Stimulated activated CD4-positive, alpha-beta T cell treated with anti-CD3 and anti-CD28 coated beads, Interleukin-1b, Interleukin-23, amount 100 ng/mL, for 4 hours (primary cell): ENCODE results near the gene COL4A3.

ENCODE experiments used
- DNase-seq, 2 donors: peaks; one replicate each; pipeline ENCODE4 v3.0.0-alpha.2; 2020; ENCODE audit warnings: low read depth in 2 of 2

The COL4A3 gene

GRCh38 chr2:227287771-227288170, 123.3 kb downstream of the COL4A3 start:
- DNase-seq = no peak

GRCh38 chr2:227292314-227292713, 127.9 kb downstream of the COL4A3 start:
- no peak for DNase-seq

GRCh38 chr2:227293531-227293930, 129.1 kb downstream of the COL4A3 start:
- DNase-seq = no peak

DNA sequence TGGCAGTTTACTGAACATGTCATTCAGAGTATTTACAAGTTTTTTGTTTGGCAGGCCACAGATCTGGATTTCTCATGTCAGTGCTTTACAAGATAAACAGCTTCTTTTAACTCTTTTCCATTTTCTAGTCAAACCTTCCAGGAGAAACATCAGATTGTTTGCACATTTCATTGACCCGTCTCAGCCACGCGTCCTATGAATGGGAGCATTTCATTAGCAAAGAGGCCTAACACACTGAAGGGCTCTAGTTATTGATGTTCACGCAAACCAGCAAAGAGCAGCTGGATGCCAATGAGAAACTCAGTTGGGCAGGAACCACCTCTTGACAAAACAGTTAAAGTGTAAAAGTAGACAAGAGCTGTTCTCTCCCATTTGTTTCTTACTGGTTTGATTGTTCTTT, 131.4 kb downstream of the COL4A3 start:
- no peak for DNase-seq

DNA sequence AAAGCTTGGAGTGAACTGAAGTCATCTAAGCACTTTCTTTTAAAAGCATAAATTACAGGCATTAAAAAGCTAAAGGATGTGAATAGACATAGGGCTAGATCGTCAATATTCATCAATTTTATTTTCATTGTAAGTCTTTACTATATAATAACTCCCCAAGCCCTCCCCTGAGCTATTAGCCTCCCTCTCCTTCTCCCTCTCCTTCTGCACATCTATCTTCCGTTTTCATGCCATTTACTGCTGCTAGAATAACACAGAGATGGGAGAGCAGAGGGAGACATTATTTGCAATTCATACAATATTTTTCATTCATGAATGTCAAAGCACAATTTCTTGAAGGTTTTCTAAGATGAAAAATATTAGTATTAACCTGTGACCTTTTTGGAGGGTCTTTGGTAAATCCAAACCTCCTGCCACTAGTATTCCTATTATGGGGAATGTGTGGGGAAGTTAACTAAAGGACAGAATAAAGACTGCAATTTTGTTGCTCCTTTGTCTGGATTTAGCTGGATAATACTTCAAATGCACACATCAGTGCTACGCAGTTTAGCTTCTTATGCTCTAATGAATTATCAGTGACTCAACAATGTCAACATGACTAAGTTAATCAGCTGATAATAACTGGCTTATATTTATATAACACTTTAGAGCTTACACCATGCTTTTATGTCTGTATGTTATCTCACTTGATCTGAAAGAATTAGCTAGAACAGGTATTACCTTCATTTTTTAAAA, 132.4 kb downstream of the COL4A3 start:
- no peak for DNase-seq

- no peak for DNase-seq
Observed at GRCh38 chr2:227301523-227301922, 137.1 kb downstream of the COL4A3 start.

- no peak for DNase-seq
Observed at GRCh38 chr2:227308784-227309183, 144.4 kb downstream of the COL4A3 start.

GRCh38 chr2:227310756-227311110, 146.3 kb downstream of the COL4A3 start:
- DNase-seq = no peak

DNA sequence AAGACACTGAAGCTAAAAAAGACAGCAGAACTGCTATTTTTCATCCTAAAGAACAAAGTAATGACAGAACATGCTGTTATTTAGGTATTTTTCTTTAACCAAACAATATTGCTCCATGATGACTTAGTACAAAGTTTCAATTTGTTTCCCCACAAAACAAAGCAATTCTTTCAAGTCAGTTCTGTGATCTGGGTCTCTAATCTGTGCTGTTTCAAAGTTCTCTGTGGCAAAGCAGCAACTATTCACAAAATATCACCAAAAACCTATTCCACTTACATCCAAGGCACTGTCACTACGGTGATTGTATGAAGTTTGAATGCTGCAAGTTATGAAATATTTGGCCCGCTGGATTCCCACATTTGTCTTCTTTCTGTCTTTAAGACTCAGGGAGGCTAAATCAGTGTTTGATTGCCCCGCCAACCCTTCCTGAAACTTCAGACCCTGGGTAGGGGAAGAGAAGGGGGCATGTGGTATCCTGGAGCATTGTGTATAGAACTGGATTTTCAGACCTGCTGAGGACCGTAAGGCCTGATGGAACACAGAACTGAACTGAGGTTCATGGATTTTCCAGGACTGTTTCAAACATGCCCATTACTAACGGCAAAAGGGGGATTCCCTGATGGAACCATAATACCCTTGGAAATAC, 147.6 kb downstream of the COL4A3 start:
- DNase-seq = no peak

DNA sequence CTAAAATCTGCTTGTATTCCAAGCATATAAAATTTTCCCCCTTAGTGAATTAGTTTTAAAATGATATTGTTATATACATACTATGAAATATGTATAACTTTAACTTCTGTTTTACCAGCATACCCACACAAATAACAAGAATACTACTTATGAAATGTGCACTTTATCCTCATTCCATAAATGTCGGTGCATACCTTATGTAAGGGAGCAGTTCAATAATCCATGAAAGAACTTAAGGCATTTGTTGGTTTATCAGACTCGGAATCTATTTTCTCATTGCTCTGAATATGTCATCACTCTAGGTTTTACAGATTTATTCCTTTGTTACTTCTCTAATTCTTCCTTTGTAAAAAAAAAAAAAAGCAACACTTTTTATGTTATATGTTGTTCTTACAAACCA, 148.2 kb downstream of the COL4A3 start:
- no peak for DNase-seq

- DNase-seq = no peak
Observed at GRCh38 chr2:227313310-227313709, 148.9 kb downstream of the COL4A3 start.

DNA sequence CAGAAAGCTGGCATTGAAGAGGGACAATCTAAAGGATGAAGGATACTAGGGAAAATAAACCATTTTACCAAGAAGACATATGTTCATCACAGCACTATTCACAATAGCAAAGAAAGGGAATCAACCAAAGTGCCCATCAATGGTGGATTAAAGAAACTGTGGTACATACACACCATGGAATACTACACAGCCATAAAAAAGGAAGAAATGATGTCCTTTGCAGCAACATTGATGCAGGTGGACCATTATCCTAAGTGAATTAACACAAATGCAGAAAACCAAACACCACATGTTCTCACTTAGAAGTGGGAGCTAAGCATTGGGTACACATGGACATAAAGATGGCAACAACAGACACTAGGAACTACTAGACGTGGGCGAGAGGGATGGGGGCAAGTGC, 153.4 kb downstream of the COL4A3 start:
- no peak for DNase-seq

- no peak for DNase-seq
Observed at GRCh38 chr2:227320305-227321094, 156.1 kb downstream of the COL4A3 start.

DNA sequence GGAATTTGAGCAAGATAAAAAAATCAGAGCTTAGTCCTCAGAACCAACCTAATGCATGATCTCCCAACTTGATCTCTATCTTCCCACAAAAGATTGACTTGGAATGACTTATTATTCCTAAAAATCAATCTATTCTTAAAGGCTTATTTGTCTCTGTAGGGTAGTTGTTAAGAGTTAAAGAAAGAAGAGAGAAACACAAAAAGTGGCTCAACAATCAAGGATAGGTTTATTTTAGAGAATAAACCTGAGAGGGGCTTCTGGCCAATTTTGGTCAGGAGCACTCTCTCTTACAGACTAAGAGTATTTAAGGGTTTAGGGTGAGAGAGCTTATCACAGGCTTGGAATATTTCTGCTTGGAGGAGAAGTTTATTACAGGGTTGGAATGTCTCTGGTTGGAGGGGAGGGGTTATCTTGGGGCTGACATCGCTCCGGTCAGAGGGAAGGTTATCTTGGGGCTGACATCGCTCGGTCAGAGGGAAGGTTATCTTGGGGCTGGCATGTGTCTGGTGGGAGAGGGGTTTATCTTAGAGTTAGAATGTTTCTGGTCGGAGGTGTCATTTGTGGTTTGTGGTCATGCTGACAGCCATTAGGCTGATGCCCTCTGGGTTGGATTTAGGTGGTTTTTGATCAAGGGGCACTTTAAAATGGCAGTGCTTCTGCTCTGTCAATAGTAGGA, 158.2 kb downstream of the COL4A3 start:
- DNase-seq = no peak

DNA sequence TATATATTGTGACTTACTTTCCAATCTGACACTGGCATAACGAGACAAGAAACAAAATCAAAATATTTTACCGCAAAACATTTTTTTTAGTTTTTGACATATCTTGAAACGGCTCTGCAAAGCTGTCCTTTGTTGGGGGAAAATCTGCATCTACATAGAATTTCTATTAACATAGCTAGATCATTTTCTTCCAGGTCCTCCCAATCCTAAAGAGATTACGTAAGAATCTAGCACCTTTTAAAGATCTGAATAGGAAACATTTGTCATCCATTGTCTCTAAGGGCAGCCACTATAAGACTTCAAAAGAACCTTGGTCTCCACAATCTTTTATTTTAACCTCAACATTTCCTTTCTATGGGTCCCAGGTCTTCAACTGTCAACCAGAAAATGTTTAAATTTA, 159.4 kb downstream of the COL4A3 start:
- DNase-seq = no peak

- DNase-seq = peak in 1 of 2 donors; percentile 12
Observed at GRCh38 chr2:227324642-227324994, 160.2 kb downstream of the COL4A3 start.

GRCh38 chr2:227324995-227325838, 160.8 kb downstream of the COL4A3 start, which contains the start of gene MFF:
MFF (plus strand) TSS chr2:227325251; CDS start chr2:227330666, 5,415 bp downstream.
- peak; percentile 87 to 89 for DNase-seq

DNA sequence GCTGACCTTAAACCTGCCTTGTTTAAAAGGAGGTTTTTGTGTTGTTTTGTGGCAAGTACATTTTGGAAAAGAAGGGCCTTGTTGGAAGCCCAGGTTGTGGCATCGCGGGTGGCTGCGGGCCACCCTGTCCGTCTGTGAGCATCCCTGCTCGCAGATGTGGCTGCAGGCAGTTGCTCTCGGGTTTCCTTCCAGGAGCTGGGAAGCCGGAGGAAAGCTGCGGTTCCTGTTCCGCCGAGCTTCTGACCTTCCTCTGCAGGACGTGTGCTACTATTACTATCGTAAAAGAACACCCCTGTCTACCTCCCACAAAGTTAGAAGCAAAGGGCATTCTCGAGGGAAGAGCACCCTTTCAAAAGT, 161.4 kb downstream of the COL4A3 start:
- no peak for DNase-seq

- DNase-seq = no peak
Observed at GRCh38 chr2:227326783-227327182, 162.4 kb downstream of the COL4A3 start.

DNA sequence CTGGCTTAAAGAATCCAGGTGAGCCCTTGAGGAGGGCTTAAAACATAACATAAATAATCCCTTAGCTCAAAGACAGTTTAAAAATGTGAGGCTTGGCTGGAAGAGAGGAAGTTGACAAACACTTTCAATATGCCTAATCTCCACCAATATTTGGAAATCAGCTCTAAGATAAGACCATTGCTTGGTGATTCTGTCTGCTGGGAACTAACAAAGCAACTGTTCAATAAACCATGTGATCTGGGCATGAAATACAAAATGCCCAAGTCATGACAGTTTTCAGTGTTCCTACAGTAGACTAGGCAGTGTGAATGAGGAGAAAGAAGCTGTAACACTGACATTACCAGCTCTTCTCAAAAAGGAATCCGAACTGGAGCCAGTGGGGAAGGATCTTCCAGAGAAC, 171.3 kb downstream of the COL4A3 start:
- DNase-seq = no peak

DNA sequence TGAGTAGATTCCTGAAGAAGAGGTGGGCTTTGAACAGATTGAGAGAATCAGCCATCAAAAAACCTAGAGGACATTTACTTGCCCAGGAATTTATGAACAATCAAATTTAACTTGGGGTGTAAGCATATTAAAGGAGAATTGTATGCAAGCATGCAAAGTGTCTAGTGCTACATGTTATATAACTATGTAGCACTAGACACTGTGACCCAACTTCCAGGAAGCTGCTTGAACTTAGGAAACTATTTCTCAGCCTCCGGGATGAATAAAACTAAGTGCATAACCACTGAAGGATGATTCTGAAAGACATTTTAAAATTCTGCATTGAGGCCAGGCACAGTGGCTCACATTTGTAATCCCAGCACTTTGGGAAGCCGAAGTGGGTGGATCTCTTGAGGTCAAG, 173.0 kb downstream of the COL4A3 start:
- no peak for DNase-seq
